Measurements from ENCODE around the gene RCOR3.

Gene RCOR3

DNA sequence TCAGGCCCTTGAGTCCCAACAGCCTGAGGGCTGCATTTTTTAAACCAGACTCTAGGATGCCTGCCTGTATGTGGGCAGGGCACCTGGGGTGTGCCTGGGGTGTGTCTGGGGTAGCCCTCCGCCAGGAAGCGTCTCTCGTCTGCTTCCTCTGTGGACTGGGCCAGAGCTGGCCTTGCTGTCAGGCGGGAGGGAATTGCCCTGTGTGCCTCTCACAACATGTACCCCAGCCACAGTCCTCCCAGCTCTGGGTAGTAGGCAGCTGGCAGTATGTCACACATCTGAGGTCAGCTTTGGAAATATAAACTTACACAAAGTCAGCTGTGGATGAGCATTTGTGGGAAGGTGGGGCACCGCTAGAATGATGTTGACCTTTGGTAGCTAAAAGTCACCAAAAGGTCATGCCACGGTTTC, 80.5 kb downstream of the RCOR3 start:
- no peak overlapping the region for H3K4me3 ChIP-seq (ENCODE audit: low read depth, low read length)
- TF ChIP-seq, protein P1, sequence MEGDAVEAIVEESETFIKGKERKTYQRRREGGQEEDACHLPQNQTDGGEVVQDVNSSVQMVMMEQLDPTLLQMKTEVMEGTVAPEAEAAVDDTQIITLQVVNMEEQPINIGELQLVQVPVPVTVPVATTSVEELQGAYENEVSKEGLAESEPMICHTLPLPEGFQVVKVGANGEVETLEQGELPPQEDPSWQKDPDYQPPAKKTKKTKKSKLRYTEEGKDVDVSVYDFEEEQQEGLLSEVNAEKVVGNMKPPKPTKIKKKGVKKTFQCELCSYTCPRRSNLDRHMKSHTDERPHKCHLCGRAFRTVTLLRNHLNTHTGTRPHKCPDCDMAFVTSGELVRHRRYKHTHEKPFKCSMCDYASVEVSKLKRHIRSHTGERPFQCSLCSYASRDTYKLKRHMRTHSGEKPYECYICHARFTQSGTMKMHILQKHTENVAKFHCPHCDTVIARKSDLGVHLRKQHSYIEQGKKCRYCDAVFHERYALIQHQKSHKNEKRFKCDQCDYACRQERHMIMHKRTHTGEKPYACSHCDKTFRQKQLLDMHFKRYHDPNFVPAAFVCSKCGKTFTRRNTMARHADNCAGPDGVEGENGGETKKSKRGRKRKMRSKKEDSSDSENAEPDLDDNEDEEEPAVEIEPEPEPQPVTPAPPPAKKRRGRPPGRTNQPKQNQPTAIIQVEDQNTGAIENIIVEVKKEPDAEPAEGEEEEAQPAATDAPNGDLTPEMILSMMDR (IDR thresholded peaks at IDR 0.05; ENCODE audit: borderline replicate concordance, insufficient read depth, low read depth, low read length) = no peak

DNA sequence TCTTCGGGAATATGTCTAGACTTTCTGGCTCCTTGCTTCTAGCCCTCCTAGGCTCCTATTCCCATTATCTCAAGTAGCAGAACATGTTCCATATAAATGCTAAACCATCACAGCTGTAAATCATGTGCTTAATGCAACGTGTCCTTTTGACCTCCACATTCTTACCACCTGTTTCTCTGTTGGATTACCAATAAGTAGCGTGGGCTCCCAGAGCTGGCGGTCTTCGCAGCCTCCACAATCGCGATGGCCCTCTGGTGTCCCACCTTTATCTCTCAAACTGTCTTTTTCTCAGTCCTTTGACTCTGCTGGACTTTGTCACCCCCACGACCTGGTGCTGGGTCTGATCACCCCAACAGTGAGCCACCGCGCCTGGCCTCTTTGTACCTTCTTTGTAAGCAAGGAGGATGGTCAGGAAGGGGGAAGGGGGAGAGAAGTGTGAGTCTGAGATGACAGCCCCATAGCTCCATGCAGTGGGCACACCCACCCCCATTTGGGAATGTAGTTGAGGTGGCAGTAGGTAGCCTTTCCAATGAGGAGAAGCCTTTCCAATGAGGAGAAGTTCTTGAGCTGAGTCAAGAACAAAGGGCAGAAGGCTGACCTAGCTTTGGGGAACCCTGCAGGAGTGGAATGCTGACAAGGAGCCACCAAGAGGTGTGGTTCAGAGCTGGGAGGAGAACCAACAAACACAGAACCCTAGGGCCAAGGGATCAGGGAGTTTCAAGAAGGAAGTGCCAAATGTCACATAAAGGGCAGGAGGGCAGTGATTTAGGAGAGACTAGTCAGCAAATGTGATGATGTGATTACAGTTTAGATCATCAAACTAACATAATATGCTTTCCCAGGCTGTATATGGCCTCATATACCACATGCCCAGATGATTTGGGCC, 81.7 kb downstream of the RCOR3 start:
- TF ChIP-seq, protein P1 (IDR thresholded peaks at IDR 0.05; ENCODE audit: borderline replicate concordance, insufficient read depth, low read depth, low read length) = no peak
- H3K4me3 ChIP-seq (ENCODE audit: low read depth, low read length) = no peak overlapping the region

DNA sequence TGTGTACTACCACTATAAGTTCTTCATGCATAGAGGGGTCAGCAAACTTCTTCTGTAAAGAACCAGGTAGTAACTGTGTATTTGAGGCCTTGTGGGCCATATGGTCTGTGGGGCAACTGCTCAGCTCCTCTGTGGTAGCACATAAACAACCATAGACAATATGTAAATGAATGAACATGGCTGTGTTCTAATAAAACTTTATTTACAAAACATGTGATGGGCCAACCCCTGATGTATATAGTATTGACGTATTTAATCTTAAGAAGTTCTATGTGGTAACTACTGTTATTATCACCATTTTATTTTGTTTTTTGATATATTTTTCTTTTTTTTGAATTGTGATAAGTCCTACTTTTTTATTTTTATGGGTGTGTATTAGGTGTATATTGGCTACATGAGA, 82.8 kb downstream of the RCOR3 start:
- TF ChIP-seq, protein P1 (IDR thresholded peaks at IDR 0.05; ENCODE audit: borderline replicate concordance, insufficient read depth, low read depth, low read length) = no peak
- H3K4me3 ChIP-seq (ENCODE audit: low read depth, low read length) = no peak overlapping the region

DNA sequence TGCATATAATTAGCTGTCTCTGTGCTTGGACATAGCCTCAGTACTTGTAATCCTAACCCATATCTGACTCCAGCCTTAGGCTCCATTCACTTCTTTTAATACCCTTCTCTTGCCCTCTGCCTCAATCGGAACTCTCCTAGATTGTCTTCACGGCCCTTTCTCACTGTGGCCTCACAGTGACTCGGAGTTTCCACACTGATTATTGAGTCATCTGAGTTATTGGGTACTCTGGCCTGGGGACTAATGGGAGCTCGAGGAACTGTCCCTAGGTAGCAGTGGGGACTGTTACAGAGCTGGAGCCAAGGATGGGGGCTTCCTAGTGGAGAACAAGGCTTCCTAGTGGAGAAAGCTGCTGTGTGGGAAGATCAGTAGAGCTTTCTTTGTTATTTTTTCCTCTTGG, 84.4 kb downstream of the RCOR3 start:
- H3K4me3 ChIP-seq (ENCODE audit: low read depth, low read length) = no peak overlapping the region
- TF ChIP-seq, protein P1 (IDR thresholded peaks at IDR 0.05; ENCODE audit: borderline replicate concordance, insufficient read depth, low read depth, low read length) = no peak

DNA sequence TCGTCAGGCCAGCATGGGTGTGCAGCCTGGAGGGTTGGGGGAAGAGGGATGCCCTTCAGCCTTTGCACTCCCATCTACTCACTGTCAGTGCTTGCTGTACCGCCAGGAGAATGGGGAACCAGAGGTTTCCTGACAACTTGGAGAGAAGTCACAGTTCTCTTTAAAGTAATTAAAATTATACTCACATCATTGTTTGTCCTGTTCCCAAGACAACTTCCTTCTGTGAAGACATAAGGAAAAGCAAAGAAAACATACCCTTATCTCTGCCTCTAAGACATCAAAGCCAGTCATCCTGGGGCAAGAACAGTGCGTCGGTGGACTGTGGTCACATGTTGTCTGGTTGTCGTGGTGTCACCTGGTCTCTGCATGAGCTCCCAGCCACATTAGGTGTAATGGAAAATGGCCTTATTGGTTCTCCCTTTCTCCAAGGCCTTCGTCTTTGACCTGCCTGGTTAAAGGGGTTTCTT, 85.0 kb downstream of the RCOR3 start:
- TF ChIP-seq, protein P1 (IDR thresholded peaks at IDR 0.05; ENCODE audit: borderline replicate concordance, insufficient read depth, low read depth, low read length) = no peak
- H3K4me3 ChIP-seq (ENCODE audit: low read depth, low read length) = no peak overlapping the region

DNA sequence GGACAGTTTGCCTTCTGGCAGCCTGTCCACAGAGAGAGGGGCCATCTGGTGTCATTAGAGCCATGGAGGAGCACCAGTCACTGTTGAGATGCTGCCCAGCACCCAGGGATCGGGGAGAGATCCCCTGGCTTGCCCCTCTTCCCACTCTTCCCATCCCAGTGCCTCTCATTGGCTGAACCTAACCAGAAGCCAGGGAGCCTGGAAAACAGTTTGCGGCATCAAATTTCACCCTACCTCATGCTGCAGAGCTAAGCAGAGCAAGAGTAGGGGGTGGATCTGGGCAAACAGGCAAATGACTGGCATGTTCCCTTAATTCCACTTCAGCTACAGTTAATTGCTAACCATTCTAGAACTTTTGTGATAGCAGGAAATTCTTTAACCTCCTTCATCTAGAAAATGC, 86.6 kb downstream of the RCOR3 start:
- TF ChIP-seq, protein P1 (IDR thresholded peaks at IDR 0.05; ENCODE audit: borderline replicate concordance, insufficient read depth, low read depth, low read length) = no peak
- H3K4me3 ChIP-seq (ENCODE audit: low read depth, low read length) = no peak overlapping the region

Measured in GM12875 (cell line).